ENCODE measurements around the gene CACTIN.

The CACTIN gene

GRCh38 chr19:3658870-3659745 is 32.5 kb upstream of the CACTIN start:
- no peak for DNase-seq (ENCODE audit: extremely low read depth, low read depth)
- TF ChIP-seq CTCF (IDR thresholded peaks at IDR 0.05; ENCODE audit: low read depth, low read length): no peak

DNA sequence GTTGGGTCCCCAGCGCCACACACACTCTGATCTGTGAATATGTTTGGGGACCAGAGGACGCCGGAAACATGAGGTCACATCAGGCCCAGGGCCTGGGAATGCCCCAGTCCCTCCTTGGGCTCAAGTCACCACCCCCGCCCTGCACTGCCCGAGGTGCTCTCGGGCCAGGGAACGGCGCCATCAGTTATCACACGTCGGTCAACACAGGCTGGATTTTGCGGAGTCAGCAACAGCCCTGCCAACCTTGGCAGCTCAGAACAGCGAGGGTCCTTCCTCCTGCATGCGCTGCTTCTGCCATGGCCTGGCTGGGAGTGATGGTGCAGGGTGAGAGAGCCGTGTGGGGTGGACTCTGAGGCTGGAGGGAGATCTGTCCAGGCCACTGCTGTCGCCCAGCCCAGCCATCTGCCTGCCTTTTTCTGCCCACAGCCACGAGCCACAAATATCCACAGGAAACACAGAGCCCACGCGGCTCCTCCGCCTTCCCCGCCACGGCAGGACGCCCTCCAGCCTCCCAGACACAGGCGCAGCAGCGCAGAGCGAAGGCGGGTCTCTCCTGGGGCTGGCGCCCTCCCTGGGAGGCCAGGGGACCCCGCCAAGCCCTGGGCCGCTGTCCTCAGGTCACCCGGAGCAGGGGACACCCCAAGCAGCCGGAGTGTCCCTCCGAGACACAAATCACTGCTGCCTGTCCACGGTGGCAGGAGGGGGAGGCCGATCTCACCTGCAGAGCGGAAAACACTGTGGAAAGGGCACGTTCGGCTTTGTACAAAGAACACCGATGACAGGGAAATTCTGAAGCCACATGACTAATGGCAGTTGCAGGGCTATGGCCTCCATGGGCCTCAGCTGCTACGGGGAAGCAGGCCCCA is 31.6 kb upstream of the CACTIN start:
- TF ChIP-seq CTCF (IDR thresholded peaks at IDR 0.05; ENCODE audit: low read depth, low read length): no peak
- DNase-seq (ENCODE audit: extremely low read depth, low read depth): no peak

DNA sequence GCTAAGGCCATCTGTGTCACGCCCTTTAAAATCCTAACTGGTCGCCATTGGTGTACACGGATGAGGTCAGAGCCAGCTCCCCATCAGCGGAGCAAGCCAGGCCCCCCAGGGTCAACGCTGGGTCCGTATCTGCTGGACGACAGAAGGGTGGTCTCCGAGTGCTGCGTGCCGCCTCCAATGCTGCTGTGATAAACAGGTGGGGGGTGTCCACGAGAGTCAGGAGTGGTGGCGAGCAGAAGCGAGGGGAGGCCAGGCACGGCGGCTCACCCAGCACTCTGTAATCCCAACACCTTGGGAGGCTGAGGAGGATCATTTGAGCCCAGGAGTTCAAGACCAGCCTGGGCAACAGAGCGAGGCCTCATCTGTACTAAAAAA is 30.8 kb upstream of the CACTIN start:
- TF ChIP-seq CTCF (IDR thresholded peaks at IDR 0.05; ENCODE audit: low read depth, low read length): no peak
- no peak for DNase-seq (ENCODE audit: extremely low read depth, low read depth)

- no peak for TF ChIP-seq CTCF (IDR thresholded peaks at IDR 0.05; ENCODE audit: low read depth, low read length)
- DNase-seq (ENCODE audit: extremely low read depth, low read depth): no peak
These were observed 30.3 kb upstream of the CACTIN start for GRCh38 chr19:3656747-3657394.

GRCh38 chr19:3656073-3656746 is 29.6 kb upstream of the CACTIN start:
- no peak for TF ChIP-seq CTCF (IDR thresholded peaks at IDR 0.05; ENCODE audit: low read depth, low read length)
- no peak for DNase-seq (ENCODE audit: extremely low read depth, low read depth)

DNA sequence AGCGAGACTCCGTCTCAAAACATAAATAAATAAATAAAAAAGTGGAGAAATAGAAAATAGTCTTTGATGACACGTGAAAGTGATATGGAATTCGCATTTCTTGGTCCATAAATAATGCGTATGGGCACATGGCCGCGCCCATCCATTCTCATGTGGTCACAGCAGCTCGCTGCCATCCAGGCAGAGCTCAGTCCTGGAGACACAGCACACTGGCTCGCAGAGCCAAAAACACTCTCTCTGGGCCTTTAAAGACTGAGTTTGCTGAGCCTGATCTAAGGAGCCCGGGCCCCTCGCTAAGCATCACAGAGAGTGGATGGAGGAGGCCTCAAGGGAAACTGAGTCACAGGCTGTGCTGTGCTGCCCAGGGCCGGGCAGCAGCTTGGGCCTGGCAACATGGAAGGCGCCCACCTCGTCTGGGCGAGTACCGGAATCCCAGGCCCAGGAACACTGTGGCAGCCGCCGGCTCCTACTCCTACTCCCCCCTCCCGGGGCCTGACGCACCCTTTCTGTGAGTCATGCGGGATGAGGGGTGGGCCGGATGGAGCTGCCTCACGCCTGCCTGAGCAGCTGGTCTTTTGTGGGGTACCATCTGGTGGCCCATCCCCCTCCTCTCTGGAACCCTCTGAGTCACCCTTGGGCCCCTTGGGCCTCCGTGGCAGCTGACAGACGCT is 28.9 kb upstream of the CACTIN start:
- DNase-seq (ENCODE audit: extremely low read depth, low read depth): peak; percentile 52
- TF ChIP-seq CTCF (IDR thresholded peaks at IDR 0.05; ENCODE audit: low read depth, low read length): no peak
